ENCODE data around the gene IRAK1. TPM values are rescaled to one million over a fixed set of nuclear protein-coding genes. Genes with fewer than 3 reads are reported as not detected.
"Not testable (repeated sequence)": the region's sequence is repeated elsewhere in the genome, so short reads cannot be mapped to it uniquely, and the experiment has no call there.

Gene IRAK1
- total RNA-seq, 4 donors from 2014 or later, result 64.1 to 155 (median 107) TPM

GRCh38 chrX:153983321-153983801 is 36.3 kb downstream of the IRAK1 start:
- DNase-seq, result no peak
- intact Hi-C loops (cut with DNase I; ENCODE audit: low total_unique reads), result no loop called here
- TF ChIP-seq POLR2A (IDR thresholded peaks at IDR 0.05), result no peak
- TF ChIP-seq EP300 (IDR thresholded peaks at IDR 0.05; ENCODE audit: low read depth), result no peak
- TF ChIP-seq POLR2AphosphoS5 (IDR thresholded peaks at IDR 0.05), result no peak
- TF ChIP-seq, protein P1, sequence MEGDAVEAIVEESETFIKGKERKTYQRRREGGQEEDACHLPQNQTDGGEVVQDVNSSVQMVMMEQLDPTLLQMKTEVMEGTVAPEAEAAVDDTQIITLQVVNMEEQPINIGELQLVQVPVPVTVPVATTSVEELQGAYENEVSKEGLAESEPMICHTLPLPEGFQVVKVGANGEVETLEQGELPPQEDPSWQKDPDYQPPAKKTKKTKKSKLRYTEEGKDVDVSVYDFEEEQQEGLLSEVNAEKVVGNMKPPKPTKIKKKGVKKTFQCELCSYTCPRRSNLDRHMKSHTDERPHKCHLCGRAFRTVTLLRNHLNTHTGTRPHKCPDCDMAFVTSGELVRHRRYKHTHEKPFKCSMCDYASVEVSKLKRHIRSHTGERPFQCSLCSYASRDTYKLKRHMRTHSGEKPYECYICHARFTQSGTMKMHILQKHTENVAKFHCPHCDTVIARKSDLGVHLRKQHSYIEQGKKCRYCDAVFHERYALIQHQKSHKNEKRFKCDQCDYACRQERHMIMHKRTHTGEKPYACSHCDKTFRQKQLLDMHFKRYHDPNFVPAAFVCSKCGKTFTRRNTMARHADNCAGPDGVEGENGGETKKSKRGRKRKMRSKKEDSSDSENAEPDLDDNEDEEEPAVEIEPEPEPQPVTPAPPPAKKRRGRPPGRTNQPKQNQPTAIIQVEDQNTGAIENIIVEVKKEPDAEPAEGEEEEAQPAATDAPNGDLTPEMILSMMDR (IDR thresholded peaks at IDR 0.05), result no peak
- 90% methylated on average over 12 of the region's 12 CpGs; no CpG with 5 or more reads in 1 of the 2 donors for whole genome bisulfite sequencing, 2 donors (ENCODE audit: low coverage in 1 of 2)
- no peaks in the 10 kb centered on the region for H3K9me3 ChIP-seq
- no peak overlapping the region for H3K4me3 ChIP-seq
- H3K27me3 ChIP-seq, result no peaks in the 10 kb centered on the region
- H3K36me3 ChIP-seq, result no peaks in the 10 kb centered on the region
- H3K4me1 ChIP-seq, result peaks cover 0 to 16% (median 10%) of the 10 kb centered on the region in 4 donors
- in situ Hi-C loops (cut with MboI; ENCODE audit: low pct_ligation_motif_present in 1 of 4, low pct_unique_long_range_greater_than_20kb in 1 of 4, low sequenced_read_pairs in 3 of 4), result no loop called here
- H3K27ac ChIP-seq, result peak overlapping the region in 1 of 4 donors; percentile 25

DNA sequence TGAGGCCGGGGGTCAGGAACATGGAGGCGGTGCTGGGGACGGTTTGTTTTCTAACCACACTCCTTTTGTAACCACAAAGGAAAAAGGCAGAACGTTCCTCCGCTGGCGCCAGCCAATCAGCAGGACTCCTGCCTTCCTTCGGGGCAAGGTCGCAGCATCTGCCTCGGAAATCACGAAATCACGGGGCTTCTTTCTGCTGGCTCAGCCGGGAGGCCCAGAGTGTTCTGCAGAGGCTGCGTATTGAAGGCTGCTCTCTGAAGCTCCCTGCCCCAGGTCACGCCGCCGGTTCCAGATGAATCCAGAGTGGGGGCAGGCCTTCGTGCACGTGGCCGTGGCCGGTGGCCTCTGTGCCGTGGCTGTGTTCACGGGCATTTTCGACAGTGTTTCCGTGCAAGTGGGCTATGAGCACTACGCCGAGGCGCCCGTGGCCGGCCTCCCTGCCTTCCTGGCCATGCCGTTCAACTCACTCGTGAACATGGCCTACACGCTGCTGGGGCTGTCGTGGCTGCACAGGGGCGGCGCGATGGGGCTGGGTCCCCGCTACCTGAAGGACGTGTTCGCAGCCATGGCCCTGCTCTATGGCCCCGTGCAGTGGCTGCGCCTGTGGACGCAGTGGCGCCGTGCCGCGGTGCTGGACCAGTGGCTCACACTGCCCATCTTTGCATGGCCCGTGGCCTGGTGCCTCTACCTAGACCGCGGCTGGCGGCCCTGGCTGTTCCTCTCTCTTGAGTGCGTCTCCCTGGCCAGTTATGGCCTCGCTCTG is 37.8 kb downstream of the IRAK1 start:
- Histone ChIP-seq H3K36me3 (no peaks in the 10 kb centered on the region), H3K4me3 (no peak overlapping the region), H3K9me3 (no peaks in the 10 kb centered on the region), H3K27me3 (no peaks in the 10 kb centered on the region), H3K27ac (peak overlapping the region; percentile 37 to 66 (median 55)), H3K4me1 (peaks cover 0 to 16% (median 10%) of the 10 kb centered on the region in 4 donors)
- in situ Hi-C loops (cut with MboI; ENCODE audit: low pct_ligation_motif_present in 1 of 4, low pct_unique_long_range_greater_than_20kb in 1 of 4, low sequenced_read_pairs in 3 of 4), result no loop called here
- DNase-seq, result peak; percentile 62
- TF ChIP-seq, protein P1 (IDR thresholded peaks at IDR 0.05), result no peak
- no peak for TF ChIP-seq POLR2A (IDR thresholded peaks at IDR 0.05)
- no peak for TF ChIP-seq EP300 (IDR thresholded peaks at IDR 0.05; ENCODE audit: low read depth)
- no peak for TF ChIP-seq POLR2AphosphoS5 (IDR thresholded peaks at IDR 0.05)
- intact Hi-C loops (cut with DNase I; ENCODE audit: low total_unique reads), result no loop called here
- 81% methylated on average over 51 of the region's 52 CpGs; no CpG with 5 or more reads in 1 of the 2 donors for WGBS, 2 donors (ENCODE audit: low coverage in 1 of 2)

DNA sequence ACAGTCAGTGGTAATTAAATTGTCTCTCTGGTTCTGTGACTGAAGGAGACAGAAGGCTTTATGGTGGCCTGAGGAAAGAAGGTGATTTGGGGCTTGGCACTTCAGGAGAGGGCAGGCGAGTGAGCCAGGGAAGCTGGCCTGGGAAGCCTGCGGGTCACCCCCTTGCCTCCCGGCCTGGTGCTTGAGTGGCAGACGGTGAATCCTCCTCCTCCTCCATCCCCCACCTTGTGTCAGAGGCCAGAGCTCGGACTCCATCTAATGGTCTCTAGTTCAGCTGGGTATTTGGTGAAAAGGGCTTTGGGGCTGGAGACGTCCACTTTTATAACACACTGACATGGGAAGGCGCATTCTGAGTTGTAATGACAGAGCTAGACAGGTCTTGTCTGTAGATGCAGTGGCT is 38.5 kb downstream of the IRAK1 start:
- in situ Hi-C loops (cut with MboI; ENCODE audit: low pct_ligation_motif_present in 1 of 4, low pct_unique_long_range_greater_than_20kb in 1 of 4, low sequenced_read_pairs in 3 of 4), result no loop called here

DNA sequence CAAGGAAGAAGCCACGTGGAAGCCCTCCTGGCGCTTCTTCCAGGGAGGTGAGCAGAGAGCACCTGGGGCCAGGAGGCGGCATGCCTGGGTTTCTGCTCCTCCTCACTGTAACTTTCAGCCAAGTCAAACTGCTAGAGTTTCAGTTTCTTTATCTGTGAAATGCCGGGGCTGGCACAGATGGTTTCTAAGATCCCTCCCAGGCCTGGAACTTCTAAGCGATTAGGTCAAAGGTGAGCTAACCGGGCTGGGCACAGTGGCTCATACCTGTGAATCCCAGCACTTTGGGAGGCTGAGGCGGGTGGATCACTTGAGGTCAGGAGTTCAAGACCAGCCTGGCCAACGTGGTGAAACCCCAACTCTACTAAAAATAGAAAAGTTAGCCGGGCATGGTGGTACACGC is 39.3 kb downstream of the IRAK1 start:
- H3K4me3 ChIP-seq; H3K36me3 ChIP-seq; in situ Hi-C loops (cut with MboI; ENCODE audit: low pct_ligation_motif_present in 1 of 4, low pct_unique_long_range_greater_than_20kb in 1 of 4, low sequenced_read_pairs in 3 of 4); H3K4me1 ChIP-seq; H3K27me3 ChIP-seq; H3K9me3 ChIP-seq; DNase-seq; intact Hi-C loops (cut with DNase I; ENCODE audit: low total_unique reads): not testable (repeated sequence)
- WGBS, 2 donors (ENCODE audit: low coverage in 1 of 2), result 60% methylated on average over 8 of the region's 10 CpGs; no CpG with 5 or more reads in 1 of the 2 donors
- peak overlapping the region; percentile 28 to 66 (median 55) for H3K27ac ChIP-seq

More for the DNA sequence above, 38.5 kb downstream of the IRAK1 start:
- Histone ChIP-seq H3K36me3 (no peaks in the 10 kb centered on the region), H3K4me3 (no peak overlapping the region), H3K27ac (peak overlapping the region; percentile 28 to 66 (median 55)), H3K27me3 (no peaks in the 10 kb centered on the region), H3K4me1 (peaks cover 0 to 14% (median 9%) of the 10 kb centered on the region in 4 donors), H3K9me3 (no peaks in the 10 kb centered on the region)
- intact Hi-C loops (cut with DNase I; ENCODE audit: low total_unique reads), result no loop called here
- DNase-seq, result no peak
- no peak for TF ChIP-seq POLR2AphosphoS5 (IDR thresholded peaks at IDR 0.05)
- TF ChIP-seq, protein P1 (IDR thresholded peaks at IDR 0.05), result no peak
- TF ChIP-seq EP300 (IDR thresholded peaks at IDR 0.05; ENCODE audit: low read depth), result no peak
- no peak for TF ChIP-seq POLR2A (IDR thresholded peaks at IDR 0.05)
- 76% methylated on average over 7 of the region's 7 CpGs; no CpG with 5 or more reads in 1 of the 2 donors for WGBS, 2 donors (ENCODE audit: low coverage in 1 of 2)
